Left lung (tissue), 10 donors: ENCODE measurements around the gene ABLIM2. TPM values are rescaled to one million over a fixed set of nuclear protein-coding genes. Genes with fewer than 3 reads are reported as not detected.

Experiments
- ATAC-seq: fragments of 200-7000 bp; cut with Tn5 transposase; one replicate; pipeline ENCODE4 v1.9.1; 2020; ENCODE audit warnings: moderate library complexity
- DNase-seq, 4 donors: peaks; one replicate each; pipeline ENCODE4 v3.0.0-alpha.2; 2013 to 2020
- H3K27ac ChIP-seq, 2 donors: fragments of 200-600 bp; sonication (generic) in 1 of 2; one replicate each; pipeline versions ENCODE4 v1.5.0 to v1.8.0; 2020 to 2021
- H3K27me3 ChIP-seq, 2 donors: fragments of 200-600 bp; sonication (generic) in 1 of 2; one replicate each; pipeline versions ENCODE4 v1.5.0 to v1.8.0; 2020 to 2021
- H3K36me3 ChIP-seq, 2 donors: fragments of 200-600 bp; sonication (generic) in 1 of 2; one replicate each; pipeline versions ENCODE4 v1.5.0 to v1.8.0; 2020 to 2021
- H3K4me1 ChIP-seq, 2 donors: fragments of 200-600 bp; one replicate each; pipeline ENCODE4 v1.8.0; 2021
- H3K4me3 ChIP-seq, 2 donors: fragments of 200-600 bp; sonication (generic) in 1 of 2; one replicate each; pipeline versions ENCODE4 v1.5.0 to v1.8.0; 2020 to 2021; ENCODE audit warnings: mild to moderate bottlenecking in 1 of 2
- H3K9me3 ChIP-seq, 2 donors: fragments of 200-600 bp; sonication (generic) in 1 of 2; one replicate each; pipeline versions ENCODE4 v1.5.0 to v1.8.0; 2020 to 2021
- intact Hi-C, 2 donors: fragments of 100-400 bp; cut with DNase I; formaldehyde crosslinking; loops; one replicate each; pipeline versions ENCODE4 v1.11.2 to v1.14.2; 2022
- polyA plus RNA-seq, 6 donors: library from polyadenylated mRNA; unstranded; fragments of 120-200 nt; gene quantifications; one replicate each; pipeline ENCODE4 v1.2.1, GENCODE V29; 2013; ENCODE audit not compliant: insufficient read length in 6 of 6
- total RNA-seq, 2 donors: library from RNA; stranded (reverse); fragmentation: NEBNext Ultra II Directional; extraction: Animal tissue kit (Norgen Biotek cat#: 25700); gene quantifications; one replicate each; pipeline ENCODE4 v1.2.1, GENCODE V29; 2021
- TF ChIP-seq, protein P1 (sequence below), 2 donors: fragments of 200-600 bp; sonication (generic) in 1 of 2; IDR thresholded peaks; one replicate each; pipeline versions ENCODE4 v1.5.0 to v1.8.0; 2021; ENCODE audit warnings: antibody characterized with exemption in 2 of 2
- donor health status: DM: no; HTN: yes; CAD: no.
- donor health status: DM: no; HTN: no; CAD: no.

Gene ABLIM2
- total and polyA plus RNA-seq, 8 donors: 5.7 to 10.2 (median 7.0) TPM

DNA sequence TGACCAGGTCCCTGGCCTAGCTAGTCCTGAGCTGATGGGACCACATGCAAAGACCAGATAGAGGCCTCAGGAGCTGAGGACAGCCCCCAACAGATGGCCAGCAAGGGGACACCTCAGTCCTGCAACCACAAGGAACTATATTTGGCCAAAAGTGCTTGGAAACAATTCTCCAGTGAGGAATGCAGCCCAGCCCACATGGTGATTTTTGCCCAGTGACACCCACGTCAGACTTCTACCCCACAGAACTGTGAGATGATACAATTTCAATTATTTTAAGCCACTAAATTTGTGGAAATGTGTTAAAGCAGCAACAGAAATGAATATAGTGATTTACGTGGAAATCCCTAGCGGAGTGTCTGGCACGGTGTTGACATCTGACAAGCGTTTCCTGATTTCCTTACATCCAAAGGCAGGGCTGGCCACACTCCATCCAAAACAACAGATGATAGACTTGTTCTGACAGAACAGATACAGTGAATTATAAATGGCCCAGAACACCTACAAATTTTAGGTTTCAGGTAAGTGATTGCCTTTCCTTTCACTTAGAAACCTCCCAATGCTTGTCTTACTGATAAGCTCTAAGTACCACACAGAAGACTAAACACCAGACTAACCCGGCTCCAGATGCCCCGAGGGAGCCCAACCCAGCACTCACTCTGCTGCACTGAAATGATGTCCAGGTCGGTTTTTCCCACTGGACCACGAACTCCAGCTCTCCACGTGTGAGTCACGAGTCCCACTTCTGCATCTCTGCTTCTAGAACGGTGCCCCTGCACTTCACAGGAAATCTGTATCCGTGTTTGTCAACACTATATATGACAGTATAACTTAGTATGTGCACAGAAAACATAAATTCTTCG lies 224.7 kb downstream of the ABLIM2 start:
- DNase-seq (peak in 1 of 4 donors; percentile 9), ATAC-seq (no peak)
- H3K27me3 ChIP-seq: peaks cover 0 to 15% of the 10 kb centered on the region in 2 donors
- H3K4me3 ChIP-seq: no peak overlapping the region
- intact Hi-C loops: no loop called here
- H3K27ac ChIP-seq: no peak overlapping the region
- H3K4me1 ChIP-seq: peaks cover 5 to 28% of the 10 kb centered on the region in 2 donors
- no peaks in the 10 kb centered on the region for H3K36me3 ChIP-seq
- no peaks in the 10 kb centered on the region for H3K9me3 ChIP-seq
- TF ChIP-seq, protein P1, sequence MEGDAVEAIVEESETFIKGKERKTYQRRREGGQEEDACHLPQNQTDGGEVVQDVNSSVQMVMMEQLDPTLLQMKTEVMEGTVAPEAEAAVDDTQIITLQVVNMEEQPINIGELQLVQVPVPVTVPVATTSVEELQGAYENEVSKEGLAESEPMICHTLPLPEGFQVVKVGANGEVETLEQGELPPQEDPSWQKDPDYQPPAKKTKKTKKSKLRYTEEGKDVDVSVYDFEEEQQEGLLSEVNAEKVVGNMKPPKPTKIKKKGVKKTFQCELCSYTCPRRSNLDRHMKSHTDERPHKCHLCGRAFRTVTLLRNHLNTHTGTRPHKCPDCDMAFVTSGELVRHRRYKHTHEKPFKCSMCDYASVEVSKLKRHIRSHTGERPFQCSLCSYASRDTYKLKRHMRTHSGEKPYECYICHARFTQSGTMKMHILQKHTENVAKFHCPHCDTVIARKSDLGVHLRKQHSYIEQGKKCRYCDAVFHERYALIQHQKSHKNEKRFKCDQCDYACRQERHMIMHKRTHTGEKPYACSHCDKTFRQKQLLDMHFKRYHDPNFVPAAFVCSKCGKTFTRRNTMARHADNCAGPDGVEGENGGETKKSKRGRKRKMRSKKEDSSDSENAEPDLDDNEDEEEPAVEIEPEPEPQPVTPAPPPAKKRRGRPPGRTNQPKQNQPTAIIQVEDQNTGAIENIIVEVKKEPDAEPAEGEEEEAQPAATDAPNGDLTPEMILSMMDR (IDR thresholded peaks at IDR 0.05): no peak

DNA sequence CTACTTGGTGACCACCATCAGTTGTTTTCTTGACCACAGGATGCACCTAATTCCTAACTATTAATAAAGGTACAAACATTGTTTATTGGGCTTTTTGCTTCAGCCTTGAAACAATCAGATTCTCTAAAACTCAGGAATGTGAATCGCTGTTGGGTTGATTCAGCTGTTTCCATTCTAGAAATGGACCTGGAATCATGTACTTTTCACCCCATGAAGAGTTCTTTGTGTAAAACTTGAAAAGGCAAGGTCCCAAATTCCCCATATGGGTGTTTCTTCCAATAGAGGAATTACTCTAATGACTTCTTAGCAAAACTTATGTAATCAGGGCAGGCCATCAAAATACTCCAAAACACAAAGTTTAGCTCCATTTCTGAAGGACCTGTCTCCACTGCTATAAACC lies 226.3 kb downstream of the ABLIM2 start:
- Histone ChIP-seq H3K36me3 (no peaks in the 10 kb centered on the region), H3K4me1 (peaks cover 5 to 15% of the 10 kb centered on the region in 2 donors), H3K9me3 (no peaks in the 10 kb centered on the region), H3K27ac (no peak overlapping the region), H3K27me3 (no peaks in the 10 kb centered on the region), H3K4me3 (no peak overlapping the region)
- TF ChIP-seq, protein P1 (IDR thresholded peaks at IDR 0.05): no peak
- ATAC-seq (no peak), DNase-seq (no peak)
- intact Hi-C loops: no loop called here

DNA sequence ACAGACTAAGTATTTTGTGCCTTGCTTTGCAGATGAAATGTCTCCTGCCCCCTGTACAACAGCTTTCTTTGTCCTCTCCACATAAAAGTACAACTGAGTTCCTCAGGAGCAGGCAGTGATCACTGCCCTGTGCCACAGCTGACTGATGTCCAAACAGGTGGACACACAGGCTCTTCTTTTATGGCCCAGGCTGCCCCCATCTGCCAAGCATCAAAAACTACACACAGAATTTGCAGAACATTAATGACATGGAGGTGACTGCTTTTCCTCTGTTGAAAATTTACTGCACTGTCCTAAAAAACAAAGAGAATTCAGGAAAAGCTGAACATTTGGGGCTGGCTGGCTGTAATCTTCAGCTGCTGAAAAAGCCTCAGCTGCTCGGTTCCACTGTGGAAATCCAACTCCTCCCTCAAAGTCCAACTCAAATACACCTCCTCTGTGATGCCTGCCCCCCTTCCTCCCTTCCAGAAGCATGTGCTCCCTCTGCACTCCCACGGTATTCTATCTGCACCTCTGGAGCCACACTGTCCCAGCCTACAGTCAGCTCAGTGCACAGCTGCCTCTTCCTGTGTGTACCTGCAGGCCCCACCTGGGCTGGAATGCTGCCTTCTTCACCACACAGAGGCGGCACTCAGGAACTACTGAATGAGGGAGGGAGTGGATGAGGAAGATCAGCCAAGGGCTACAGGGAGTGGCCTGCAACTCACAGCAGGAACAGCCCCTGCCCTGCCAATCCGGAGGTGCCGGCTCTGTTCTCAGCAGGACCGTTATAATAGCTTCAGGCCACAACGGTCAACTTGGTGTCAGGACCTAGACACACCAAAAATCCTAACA lies 229.3 kb downstream of the ABLIM2 start:
- ATAC-seq: peak; percentile 98
- TF ChIP-seq, protein P1 (IDR thresholded peaks at IDR 0.05): no peak
- Histone ChIP-seq H3K4me1 (peaks cover 5 to 10% of the 10 kb centered on the region in 2 donors), H3K4me3 (no peak overlapping the region), H3K27ac (no peak overlapping the region), H3K27me3 (no peaks in the 10 kb centered on the region), H3K9me3 (no peaks in the 10 kb centered on the region), H3K36me3 (no peaks in the 10 kb centered on the region)
- DNase-seq: peak in 1 of 4 donors; percentile 61
- intact Hi-C loops: no loop called here

DNA sequence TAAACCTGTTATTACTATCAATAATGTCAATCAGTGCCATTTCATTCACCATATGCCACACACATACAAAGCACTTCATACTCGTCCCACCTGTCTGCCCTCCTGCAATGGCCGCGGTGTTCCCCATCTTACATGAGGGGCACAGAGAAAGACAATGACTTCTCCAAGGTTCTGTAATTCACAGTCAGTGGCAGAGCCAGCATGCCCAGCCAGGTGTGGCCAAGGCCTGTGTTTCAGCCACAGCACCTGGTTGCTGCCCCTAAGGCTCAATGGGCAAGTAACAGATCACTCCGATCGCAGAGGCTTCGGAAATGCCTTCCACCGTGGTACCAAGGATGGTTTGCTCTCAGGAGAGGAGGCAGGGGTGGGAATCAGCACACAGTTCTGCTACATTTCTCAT lies 229.9 kb downstream of the ABLIM2 start:
- Histone ChIP-seq H3K9me3 (no peaks in the 10 kb centered on the region), H3K27ac (no peak overlapping the region), H3K27me3 (no peaks in the 10 kb centered on the region), H3K4me1 (peaks cover 5 to 10% of the 10 kb centered on the region in 2 donors), H3K4me3 (no peak overlapping the region), H3K36me3 (no peaks in the 10 kb centered on the region)
- no peak for ATAC-seq
- TF ChIP-seq, protein P1 (IDR thresholded peaks at IDR 0.05): no peak
- peak in 1 of 4 donors; percentile 20 for DNase-seq
- intact Hi-C loops: no loop called here

DNA sequence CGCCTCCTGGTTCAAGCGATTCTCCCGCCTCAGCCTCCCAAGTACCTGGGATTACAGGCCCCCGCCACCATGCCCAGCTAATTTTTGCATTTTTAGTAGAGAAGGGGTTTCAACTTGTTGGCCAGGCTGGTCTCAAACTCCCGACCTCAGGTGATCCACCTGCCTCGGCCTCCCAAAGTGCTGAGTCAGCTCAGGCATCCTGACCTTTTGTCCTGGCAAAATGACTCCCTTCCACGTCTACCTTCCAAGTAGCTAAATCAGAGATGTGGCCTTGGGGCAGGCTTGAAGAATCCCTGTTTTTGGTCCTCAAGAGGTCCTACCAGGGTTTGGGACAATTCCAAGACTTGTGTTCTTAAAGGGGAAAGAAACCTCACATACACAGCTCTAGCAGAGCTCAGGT lies 231.8 kb downstream of the ABLIM2 start:
- Histone ChIP-seq H3K4me3 (no peak overlapping the region), H3K27ac (no peak overlapping the region), H3K9me3 (no peaks in the 10 kb centered on the region), H3K4me1 (peaks cover 5 to 10% of the 10 kb centered on the region in 2 donors), H3K36me3 (no peaks in the 10 kb centered on the region), H3K27me3 (no peaks in the 10 kb centered on the region)
- DNase-seq: peak in 1 of 4 donors; percentile 9
- no peak for ATAC-seq
- intact Hi-C loops: no loop called here
- TF ChIP-seq, protein P1 (IDR thresholded peaks at IDR 0.05): no peak
